Skin of body (tissue), 2 donors: ENCODE measurements around the gene CREB3L1. TPM values are rescaled to one million over a fixed set of nuclear protein-coding genes. Genes with fewer than 3 reads are reported as not detected.
"Not testable (repeated sequence)": the region's sequence is repeated elsewhere in the genome, so short reads cannot be mapped to it uniquely, and the experiment has no call there.

Experiments
- DNase-seq: peaks from one replicate; lab custom pipeline; 2025; lab: John Stamatoyannopoulos, UW
- total RNA-seq: library from RNA; depleted of rRNA; stranded (reverse); fragments of >200 nt; gene quantifications from one replicate; pipeline ENCODE4 v1.2.3, GENCODE V29; 2014

The CREB3L1 gene
- total RNA-seq, 1 donor from 2014 or later, result 27.1 TPM

GRCh38 chr11:46295312-46296058 lies 18.0 kb downstream of the CREB3L1 start:
- DNase-seq, result peak; percentile 72

DNA sequence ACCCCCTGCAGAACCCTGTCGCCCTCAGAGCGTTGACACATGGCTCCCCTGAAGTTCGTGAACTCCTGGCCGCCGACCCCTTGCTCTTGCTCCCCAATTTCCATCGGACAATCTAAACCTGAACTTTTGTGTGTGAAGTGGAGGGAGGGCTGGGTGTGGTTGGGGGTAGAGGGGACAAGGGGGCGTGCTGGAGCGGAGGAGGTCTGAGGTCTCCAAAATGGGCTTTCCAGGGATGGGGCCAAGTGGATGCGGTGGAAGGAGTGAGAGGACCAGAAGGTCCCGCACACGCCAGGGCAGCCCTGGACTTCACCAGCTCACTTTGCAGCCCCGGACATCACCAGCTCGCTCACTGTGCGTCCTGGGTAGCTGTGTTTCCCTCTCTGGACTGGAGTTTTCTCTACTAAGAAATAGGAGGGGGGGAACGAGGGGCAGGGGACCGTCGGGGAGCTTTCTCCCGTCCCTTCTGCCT lies 18.6 kb downstream of the CREB3L1 start:
- DNase-seq, result no peak

- peak; percentile 25 for DNase-seq
Measured at GRCh38 chr11:46296528-46297448, 19.3 kb downstream of the CREB3L1 start.

DNA sequence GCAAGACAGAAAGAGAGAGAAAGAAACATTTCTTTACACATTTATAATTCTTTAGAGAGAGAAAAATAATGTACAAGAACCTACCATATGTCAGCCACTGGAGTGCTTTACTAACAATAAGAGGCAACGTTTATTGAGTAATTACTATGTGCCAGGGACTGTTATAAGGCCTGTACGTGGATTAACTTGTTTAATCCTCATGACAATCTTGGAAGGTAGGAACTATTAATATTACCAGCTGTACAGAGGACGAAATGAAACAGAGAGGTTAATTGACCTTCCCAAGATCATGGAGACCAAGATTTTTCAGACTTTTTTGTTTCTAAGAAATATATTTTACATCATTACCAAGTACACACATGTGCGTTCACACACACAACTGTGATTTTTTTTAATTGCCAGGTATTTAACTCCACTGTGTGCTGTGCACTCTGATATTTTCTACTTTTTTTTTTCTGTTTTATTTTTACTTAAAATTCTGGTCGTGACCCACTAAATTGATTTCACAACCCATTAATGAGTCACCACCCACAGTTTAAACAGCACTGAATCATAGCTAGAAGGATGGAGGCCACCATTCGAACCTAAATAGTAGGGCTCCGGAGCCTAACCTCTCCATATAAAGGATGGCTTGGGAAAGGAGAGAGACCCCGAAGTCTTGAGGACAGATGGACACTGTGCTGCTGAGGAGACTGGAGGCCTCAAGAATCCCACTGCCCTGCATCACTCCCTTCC lies 21.4 kb downstream of the CREB3L1 start:
- DNase-seq, result no peak

DNA sequence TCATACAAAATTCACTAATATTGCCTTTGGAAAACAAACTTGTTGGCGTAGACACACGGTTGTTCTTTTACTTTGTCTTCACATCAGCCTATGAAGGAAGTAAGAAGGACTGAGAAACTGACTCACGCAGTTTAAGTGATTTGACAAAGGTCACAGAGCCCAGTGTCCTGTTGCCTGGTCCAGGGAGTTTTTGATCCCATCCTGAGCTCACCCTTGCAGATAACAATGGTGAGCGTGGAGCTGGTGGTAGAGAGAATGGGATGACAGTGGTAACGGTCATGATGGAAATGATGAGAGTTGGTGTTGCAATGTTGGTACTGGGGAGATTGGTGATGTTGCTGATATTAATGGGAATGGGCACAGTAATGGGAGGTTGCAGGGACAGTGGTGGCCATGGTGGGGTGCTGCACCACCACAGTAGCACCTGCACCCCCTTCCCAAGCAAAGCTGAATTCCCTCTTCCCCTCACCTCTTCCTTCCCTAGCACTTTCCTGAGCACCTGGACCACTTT lies 22.0 kb downstream of the CREB3L1 start:
- no peak for DNase-seq

DNA sequence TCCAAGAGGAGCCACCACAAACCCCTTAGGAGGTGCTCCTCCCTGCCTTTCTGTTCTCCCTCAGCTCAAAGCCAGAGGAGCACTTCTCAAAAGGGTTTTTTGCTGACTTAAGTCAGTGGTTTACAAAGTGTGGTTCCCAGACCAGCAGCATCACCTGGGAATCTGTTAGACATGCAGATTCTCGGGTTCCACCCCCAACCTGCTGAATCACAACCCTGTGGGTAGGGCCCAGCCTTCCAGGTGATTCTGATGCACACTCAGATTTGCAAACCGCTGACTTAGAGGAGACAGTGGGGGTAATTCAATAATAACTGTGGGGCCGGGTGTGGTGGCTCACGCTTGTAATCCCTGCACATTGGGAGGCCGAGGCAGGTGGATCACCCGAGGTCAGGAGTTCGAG lies 22.8 kb downstream of the CREB3L1 start:
- no peak for DNase-seq

GRCh38 chr11:46302866-46303265 lies 25.4 kb downstream of the CREB3L1 start:
- no peak for DNase-seq

DNA sequence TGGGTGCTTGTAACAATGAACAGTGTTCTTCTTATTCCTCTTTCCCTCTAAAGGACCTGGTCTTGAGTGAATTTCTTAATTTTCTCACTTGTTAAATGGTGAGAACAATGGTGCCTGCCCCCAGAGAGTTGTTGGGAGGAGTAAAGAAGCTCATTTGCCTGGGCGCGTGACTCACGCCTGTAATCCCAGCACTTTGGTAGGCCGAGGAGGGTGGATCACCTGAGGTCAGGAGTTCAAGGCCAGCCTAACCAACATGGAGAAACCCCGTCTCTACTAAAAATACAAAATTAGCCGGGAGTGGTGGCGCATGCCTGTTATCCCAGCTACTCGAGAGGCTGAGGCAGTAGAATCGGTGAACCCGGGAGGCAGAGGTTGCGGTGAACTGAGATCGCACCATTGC lies 26.6 kb downstream of the CREB3L1 start:
- not testable (repeated sequence) for DNase-seq

DNA sequence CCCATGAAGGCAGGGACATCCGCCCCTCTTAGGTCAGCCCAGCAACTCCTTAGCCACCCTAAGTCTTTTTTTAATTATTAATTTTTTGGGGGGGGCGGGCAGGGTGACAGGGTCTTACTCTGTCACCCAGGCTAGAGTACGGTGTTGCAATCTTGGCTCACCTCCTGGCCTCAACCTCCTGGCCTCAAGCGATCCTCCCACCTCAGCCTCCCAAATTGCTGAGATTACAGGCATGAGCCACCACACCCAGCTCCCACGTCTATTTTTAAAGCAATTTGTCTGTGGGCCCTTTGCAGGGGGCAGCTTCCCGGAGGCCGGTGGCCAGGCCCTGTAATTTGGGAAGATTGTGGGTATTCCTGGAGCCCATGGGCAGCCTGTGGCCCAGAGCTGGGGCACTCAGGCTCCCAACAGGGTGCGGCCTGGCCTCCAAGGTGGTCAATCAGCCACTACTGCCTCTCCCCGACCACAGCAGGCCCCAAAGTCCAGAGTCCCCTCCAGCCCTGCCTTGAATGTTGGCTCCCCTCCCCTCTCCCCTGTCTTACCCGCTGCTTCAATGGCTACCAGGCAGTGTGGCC lies 27.2 kb downstream of the CREB3L1 start:
- no peak for DNase-seq

DNA sequence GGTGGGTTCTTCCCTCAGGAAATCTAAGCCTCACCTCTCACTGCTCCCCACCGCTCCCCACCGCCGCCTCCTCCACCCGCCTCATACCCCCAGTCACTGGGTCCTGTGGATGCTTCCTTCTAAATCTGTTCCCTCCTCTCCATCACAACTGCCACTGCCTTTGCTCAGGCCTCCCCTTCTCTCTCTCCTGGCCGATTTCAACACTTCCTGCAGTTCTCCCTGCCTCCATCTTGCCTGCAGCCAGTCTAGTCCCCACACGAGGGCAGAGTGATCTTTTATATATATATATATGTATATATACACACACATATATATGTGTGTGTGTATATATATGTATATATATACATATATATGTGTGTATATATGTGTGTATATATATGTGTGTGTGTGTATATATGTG lies 27.8 kb downstream of the CREB3L1 start:
- DNase-seq, result no peak

GRCh38 chr11:46306296-46306853 lies 28.9 kb downstream of the CREB3L1 start:
- DNase-seq, result no peak

GRCh38 chr11:46307369-46307768 lies 29.9 kb downstream of the CREB3L1 start:
- no peak for DNase-seq

DNA sequence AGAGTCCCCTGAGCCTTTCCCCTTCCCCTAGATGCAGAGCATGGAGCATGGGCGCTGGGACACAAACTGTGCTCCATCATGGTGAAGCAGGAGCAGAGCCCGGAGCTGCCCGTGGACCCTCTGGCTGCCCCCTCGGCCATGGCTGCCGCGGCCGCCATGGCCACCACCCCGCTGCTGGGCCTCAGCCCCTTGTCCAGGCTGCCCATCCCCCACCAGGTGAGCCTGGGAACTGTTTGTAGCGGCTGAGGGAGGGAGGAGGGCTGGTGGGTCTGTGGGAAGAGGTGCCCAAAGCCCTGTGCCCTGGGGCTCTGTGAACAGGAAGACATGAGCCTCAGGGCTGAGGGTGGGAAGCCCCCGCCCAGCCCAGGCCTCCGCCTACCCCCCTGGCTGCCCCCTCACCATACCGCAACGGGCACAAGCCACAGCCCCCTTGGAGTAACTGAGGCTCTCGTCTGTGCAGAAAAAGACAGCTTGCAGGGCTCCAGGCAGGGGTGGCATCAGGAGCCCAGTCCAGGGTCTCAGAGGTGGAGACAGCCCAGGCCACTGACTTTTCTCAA lies 30.4 kb downstream of the CREB3L1 start:
- no peak for DNase-seq

- peak; percentile 29 for DNase-seq
Measured at GRCh38 chr11:46308631-46309419, 31.4 kb downstream of the CREB3L1 start.

DNA sequence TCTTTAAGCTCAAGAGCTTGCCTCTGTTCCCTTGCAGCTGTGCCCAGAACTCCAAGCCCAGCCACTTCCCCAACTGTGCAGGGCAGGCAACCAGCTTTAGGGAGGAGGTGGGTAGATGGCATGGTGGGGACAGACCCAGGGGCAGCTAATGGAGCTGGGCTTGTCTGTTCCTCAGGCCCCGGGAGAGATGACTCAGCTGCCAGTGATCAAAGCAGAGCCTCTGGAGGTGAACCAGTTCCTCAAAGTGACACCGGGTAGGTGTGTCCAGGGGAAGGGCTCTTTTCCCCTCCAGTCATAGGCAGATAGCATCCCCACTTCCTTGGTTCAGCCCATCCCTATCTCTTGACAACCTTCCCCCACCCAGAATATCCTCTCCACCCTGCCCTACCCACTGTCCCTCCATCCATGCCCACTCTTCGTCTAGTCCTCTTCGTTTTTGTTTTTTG lies 32.4 kb downstream of the CREB3L1 start:
- no peak for DNase-seq

DNA sequence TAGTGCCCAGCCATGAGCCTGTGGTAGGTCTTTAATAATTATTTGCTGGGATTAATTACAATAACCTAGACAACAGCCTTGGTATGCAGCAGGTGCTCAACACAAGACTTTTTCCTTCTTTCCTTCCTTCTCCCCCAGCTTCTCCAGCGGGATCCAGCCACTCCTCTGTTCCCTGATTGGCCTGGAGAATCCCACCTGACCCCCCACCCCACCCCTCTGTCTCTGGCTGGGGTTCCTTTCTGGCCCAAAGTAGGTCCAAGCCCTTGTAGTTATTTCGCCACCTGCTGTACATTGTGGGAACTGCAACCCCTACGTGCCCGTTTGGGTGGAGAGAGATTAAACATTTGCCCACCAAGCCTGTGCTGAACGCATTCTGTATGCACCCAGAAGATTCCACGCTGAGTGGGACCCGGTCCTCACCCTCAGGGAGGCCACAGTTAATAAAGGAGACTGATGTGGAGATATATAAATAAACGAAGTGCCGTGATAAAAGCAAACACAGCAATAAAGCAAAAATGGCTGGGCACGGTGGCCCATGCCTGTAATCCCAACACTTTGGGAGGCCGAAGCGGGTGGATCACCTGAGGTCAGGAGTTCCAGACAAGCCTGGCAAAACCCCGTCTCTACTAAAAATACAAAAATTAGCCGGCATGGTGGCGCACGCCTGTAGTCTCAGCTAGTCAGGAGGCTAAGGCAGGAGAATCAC lies 37.7 kb downstream of the CREB3L1 start:
- DNase-seq, result no peak

DNA sequence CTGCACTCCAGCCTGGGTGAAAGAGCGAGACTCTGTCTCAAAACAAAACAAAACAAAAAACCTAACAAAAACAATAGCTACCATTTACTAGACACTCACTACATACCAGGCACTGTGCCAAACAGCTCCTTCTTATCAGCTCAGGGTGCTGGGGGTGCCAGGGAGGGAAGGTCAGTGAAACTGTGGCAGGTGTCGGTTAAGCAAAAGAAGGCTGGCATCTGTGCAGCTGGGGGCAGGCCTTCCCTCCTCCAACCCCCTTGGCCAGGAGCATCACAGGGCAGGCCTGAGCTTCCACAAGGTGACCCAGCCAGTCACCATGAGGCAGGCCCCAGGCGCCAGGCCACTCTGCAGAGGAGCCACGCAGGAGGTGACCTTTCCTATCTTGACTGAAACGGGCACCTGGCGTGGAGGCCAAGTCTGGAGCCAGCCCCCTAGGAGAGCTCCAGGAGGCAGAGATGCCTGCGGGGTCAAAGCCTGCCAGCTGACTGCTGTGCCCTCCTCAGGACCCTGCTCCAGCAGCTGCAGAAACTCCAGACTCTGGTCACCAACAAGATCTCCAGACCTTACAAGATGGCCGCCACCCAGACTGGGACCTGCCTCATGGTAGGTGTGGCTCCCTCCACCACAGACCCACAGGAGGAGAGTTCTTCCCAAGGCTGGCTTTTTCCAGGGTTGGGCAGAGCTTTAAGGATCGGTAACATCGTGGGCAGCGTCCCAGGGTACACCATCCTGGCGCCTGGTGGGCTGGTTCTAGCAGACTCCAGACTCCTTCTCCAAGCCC lies 38.5 kb downstream of the CREB3L1 start:
- no peak for DNase-seq

DNA sequence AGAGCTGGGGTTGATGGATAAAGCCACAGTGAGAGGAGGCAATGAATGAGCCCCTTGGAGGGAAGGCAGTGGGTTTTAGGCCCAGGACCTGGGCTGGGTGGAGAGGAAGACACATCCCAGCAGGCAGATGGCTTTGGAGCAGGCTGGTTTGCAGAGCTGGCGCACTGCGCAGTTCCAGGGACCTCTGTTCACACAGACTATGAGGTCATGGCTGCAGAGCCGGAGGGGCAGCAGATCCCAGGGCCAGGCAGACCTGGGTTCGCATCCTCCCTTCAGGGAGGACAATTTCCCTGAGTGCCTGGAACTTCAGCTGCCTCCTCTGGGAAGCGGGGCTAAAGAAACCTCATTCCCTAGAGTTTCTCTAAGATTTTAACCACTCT lies 41.6 kb downstream of the CREB3L1 start:
- DNase-seq, result no peak
